ENCODE measurements around the gene LYZL1. TPM values are rescaled to one million over a fixed set of nuclear protein-coding genes. Genes with fewer than 3 reads are reported as not detected.

The LYZL1 gene
- total RNA-seq, 1 experiment from 2014 or later = not detected

- ATAC-seq = no peak
- H3K9me2 ChIP-seq (ENCODE audit: insufficient read depth) = no peaks in the 10 kb centered on the region
- no peak for DNase-seq (ENCODE audit: low read depth, low spot score)
- no peaks in the 10 kb centered on the region for H4K20me1 ChIP-seq (ENCODE audit: insufficient read depth)
- H3K27me3 ChIP-seq (ENCODE audit: insufficient read depth, low read length) = no peaks in the 10 kb centered on the region
- BruUV-seq (replicated peaks) = no TSS peak
- no peaks in the 10 kb centered on the region for H3K4me1 ChIP-seq (ENCODE audit: control insufficient read depth in 1 of 2, insufficient read depth in 2 of 2, low read length in 2 of 2)
- POLR2A ChIA-PET = no interaction called here
- CTCF ChIA-PET = no interaction called here
- RAD21 ChIA-PET (ENCODE audit: low non-redundant PET in 1 of 2, low total read pairs in 2 of 2, uncharacterized antibody in 2 of 2, unreplicated experiment in 2 of 2) = no interaction called here
- no peaks in the 10 kb centered on the region for H3K79me2 ChIP-seq (ENCODE audit: insufficient read depth, low read length)
- H3K36me3 ChIP-seq (ENCODE audit: control insufficient read depth in 1 of 2, insufficient read depth in 2 of 2, low read length in 2 of 2) = no peaks in the 10 kb centered on the region
- TF ChIP-seq SIN3A (IDR thresholded peaks at IDR 0.05; ENCODE audit: low read depth) = no peak
- no peak for TF ChIP-seq ZNF274 (IDR thresholded peaks at IDR 0.05; ENCODE audit: low read depth, low read length)
- TF ChIP-seq EZH2 (IDR thresholded peaks at IDR 0.05) = no peak
- TF ChIP-seq CTCF (IDR thresholded peaks at IDR 0.05 in 2 of 3, conservative IDR thresholded peaks at IDR 0.05 in 1 of 3; ENCODE audit: borderline replicate concordance in 1 of 3, insufficient read depth in 1 of 3, low read depth in 2 of 3, low read length in 2 of 3) = no peak; a peak in 1 of 6 replicates
- no peak for TF ChIP-seq TCF7L2 (IDR thresholded peaks at IDR 0.05; ENCODE audit: borderline replicate concordance, extremely low read depth, insufficient read depth, insufficient read length)
- TF ChIP-seq SP1 (IDR thresholded peaks at IDR 0.05; ENCODE audit: low read depth) = no peak
- TF ChIP-seq ZFX (IDR thresholded peaks at IDR 0.05) = no peak
- no peak for TF ChIP-seq CEBPB (IDR thresholded peaks at IDR 0.05; ENCODE audit: low read depth)
- no peak for TF ChIP-seq ELF1 (IDR thresholded peaks at IDR 0.05; ENCODE audit: borderline replicate concordance, low read depth)
- TF ChIP-seq JUND (IDR thresholded peaks at IDR 0.05) = no peak
- no peak for TF ChIP-seq EZH2phosphoT487 (IDR thresholded peaks at IDR 0.05; ENCODE audit: borderline replicate concordance)
- TF ChIP-seq REST (IDR thresholded peaks at IDR 0.05; ENCODE audit: low read depth) = no peak
- intact Hi-C loops (cut with micrococcal nuclease) = no loop called here
- no peak overlapping the region for H3K27ac ChIP-seq (ENCODE audit: low read depth, low read length)
- no peaks in the 10 kb centered on the region for H3K9me3 ChIP-seq (ENCODE audit: control insufficient read depth in 1 of 2, insufficient read depth in 1 of 2, low read depth in 1 of 2, low read length in 2 of 2)
- no peak overlapping the region for H3K9ac ChIP-seq (ENCODE audit: low read length)
- H2AFZ ChIP-seq (ENCODE audit: low read depth, low read length, poor library complexity, severe bottlenecking) = no peak overlapping the region
- no peak overlapping the region for H3K4me2 ChIP-seq (ENCODE audit: low read length)
- H3K4me3 ChIP-seq (replicated peaks in 1 of 2; ENCODE audit: low read depth in 1 of 2, low read length in 2 of 2) = no peak overlapping the region
Observed at GRCh38 chr10:29273478-29273877, 15.4 kb upstream of the LYZL1 start.
